SH-SY5Y (cell line): ENCODE results near the gene NUDT8.

Source experiments
- GATA2 ChIP-seq: IDR thresholded peaks from 2 replicates; pipeline ENCODE4 v1.6.1; 2011; ENCODE audit warnings: mild to moderate bottlenecking, low read depth, low read length
- GATA3 ChIP-seq: IDR thresholded peaks from 2 replicates; pipeline ENCODE4 v1.6.1; 2011; ENCODE audit warnings: low read depth, mild to moderate bottlenecking, low read length, moderate library complexity

DNA sequence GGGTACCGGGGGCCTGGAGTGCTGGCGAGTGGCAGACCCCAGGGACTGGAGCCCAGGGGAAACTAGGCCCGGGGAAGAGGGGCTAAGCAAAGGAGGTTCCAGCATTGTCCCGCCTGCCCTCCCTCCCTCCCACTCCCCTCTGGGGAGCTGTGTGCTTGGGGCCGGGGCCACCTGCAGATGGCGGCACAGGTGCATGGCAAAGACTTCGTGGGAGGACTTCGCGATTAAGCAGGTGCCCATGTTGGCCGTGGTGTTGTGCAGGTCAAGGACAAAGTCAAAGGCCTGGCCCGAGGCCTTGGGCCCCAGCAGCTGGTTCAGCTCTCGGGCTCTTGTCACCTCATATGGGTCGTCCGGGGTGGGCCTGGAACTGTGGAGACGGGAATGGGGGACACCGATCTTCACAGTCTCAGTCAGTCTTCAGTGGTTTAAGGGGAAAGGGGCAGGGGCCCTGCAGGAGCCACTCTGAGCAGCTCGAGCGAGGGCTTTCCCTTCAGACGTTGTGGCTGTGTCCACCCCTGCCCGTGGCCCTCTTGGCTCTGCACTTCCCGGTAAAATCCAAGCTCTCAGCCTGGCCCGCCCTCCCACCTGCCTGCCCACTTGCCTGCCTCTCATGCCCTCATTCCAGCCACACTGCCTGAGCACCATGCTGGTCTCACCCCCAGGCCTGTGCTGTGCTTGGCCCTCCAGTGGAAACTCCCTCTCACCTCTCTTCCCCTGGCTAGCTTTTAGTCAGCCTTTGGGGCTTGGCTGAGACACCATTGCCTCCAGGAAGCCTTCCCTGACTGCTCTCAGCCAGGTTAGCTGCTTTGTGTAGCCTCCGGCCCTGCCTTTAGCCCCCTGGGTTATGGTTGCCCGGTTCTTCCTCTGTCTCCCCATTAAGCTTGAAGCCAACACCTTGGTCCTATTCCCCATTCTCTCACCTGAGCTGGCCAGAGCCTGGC is 16.1 kb upstream of the NUDT8 start:
- no peak for TF ChIP-seq GATA2
- no peak for TF ChIP-seq GATA3
